ENCODE measurements around the gene CREB3L2. TPM values are rescaled to one million over a fixed set of nuclear protein-coding genes. Genes with fewer than 3 reads are reported as not detected.

Gene CREB3L2
- polyA plus RNA-seq, 1 of the 3 experiments (the other 2 are of a cell fraction) = 22.9 TPM

GRCh38 chr7:138008019-138008587 is 6.2 kb upstream of the CREB3L2 start:
- peak overlapping the region; percentile 78; the same call in 1 of the 2 replicates for H2AFZ ChIP-seq (ENCODE audit: low read depth)
- H4K20me1 ChIP-seq (ENCODE audit: insufficient read depth) = no peaks in the 10 kb centered on the region

GRCh38 chr7:138006106-138006505 is 4.2 kb upstream of the CREB3L2 start:
- DNase-seq = no peak
- no peak overlapping the region for H3K27ac ChIP-seq (ENCODE audit: low read depth in 2 of 2, low read length in 1 of 2)
- H3K4me3 ChIP-seq (ENCODE audit: low read depth in 2 of 2, low read length in 1 of 2) = no peak overlapping the region
- H3K9me2 ChIP-seq = no peaks in the 10 kb centered on the region
- no peak overlapping the region for H3K4me2 ChIP-seq
- H3K27me3 ChIP-seq (ENCODE audit: insufficient read depth) = no peaks in the 10 kb centered on the region
- ChIA-PET POLR2A (interaction anchor here (0.7 kb wide), 1 partner anchor 18 kb away, joined by 3 read pairs; no protein-coding TSS in a partner anchor), CTCF (interaction anchor here (1.2 to 22.5 kb wide), 5 partner anchors 10 to 732 kb away, joined by 3 to 642 read pairs (median 5); no protein-coding TSS in a partner anchor)
- peaks cover 8% of the 10 kb centered on the region for H3K79me2 ChIP-seq (ENCODE audit: insufficient read depth)
- H3K9me3 ChIP-seq = no peaks in the 10 kb centered on the region
- peaks cover 0 to 3% of the 10 kb centered on the region in 2 experiments; a peak in 2 of 4 replicates for H3K4me1 ChIP-seq (ENCODE audit: control insufficient read depth in 1 of 2, insufficient read depth in 2 of 2, low read depth in 1 of 2, low read length in 1 of 2)
- 94% methylated on average over 2 of the region's 2 CpGs for WGBS (ENCODE audit: low lambda C conversion rate)
- no peak overlapping the region for H3K9ac ChIP-seq
- no peak for TF ChIP-seq EP300 (IDR thresholded peaks at IDR 0.05; ENCODE audit: borderline replicate concordance in 1 of 2, low read depth in 1 of 2, low read length in 1 of 2)
- no peak for TF ChIP-seq NRF1 (IDR thresholded peaks at IDR 0.05; ENCODE audit: low read depth, low read length)
- no peak overlapping the region for H2AFZ ChIP-seq (ENCODE audit: low read depth)
- no peaks in the 10 kb centered on the region for H3K36me3 ChIP-seq (replicated peaks in 1 of 2; ENCODE audit: control insufficient read depth in 1 of 2, insufficient read depth in 2 of 2, low read length in 1 of 2)
- H4K20me1 ChIP-seq (ENCODE audit: insufficient read depth) = no peaks in the 10 kb centered on the region
- H3F3A ChIP-seq (replicated peaks; ENCODE audit: insufficient read depth) = no peaks in the 10 kb centered on the region

More at GRCh38 chr7:138008019-138008587, 6.2 kb upstream of the CREB3L2 start:
- 92% methylated on average over 7 of the region's 7 CpGs for WGBS (ENCODE audit: low lambda C conversion rate)
- no peaks in the 10 kb centered on the region; a peak in 1 of 4 replicates for H3K4me1 ChIP-seq (ENCODE audit: control insufficient read depth in 1 of 2, insufficient read depth in 2 of 2, low read depth in 1 of 2, low read length in 1 of 2)
- no peak for DNase-seq
- no peak overlapping the region for H3K4me3 ChIP-seq (ENCODE audit: low read depth in 2 of 2, low read length in 1 of 2)
- CTCF ChIA-PET = interaction anchor here (1.0 to 22.5 kb wide), 24 partner anchors 10 to 730 kb away, joined by 3 to 642 read pairs (median 6); no protein-coding TSS in a partner anchor
- no peaks in the 10 kb centered on the region for H3K9me2 ChIP-seq
- no peaks in the 10 kb centered on the region for H3K79me2 ChIP-seq (ENCODE audit: insufficient read depth)
- no peak overlapping the region for H3K9ac ChIP-seq
- H3K27me3 ChIP-seq (ENCODE audit: insufficient read depth) = no peaks in the 10 kb centered on the region
- POLR2A ChIA-PET = no interaction called here
- no peaks in the 10 kb centered on the region for H3K36me3 ChIP-seq (replicated peaks in 1 of 2; ENCODE audit: control insufficient read depth in 1 of 2, insufficient read depth in 2 of 2, low read length in 1 of 2)
- no peaks in the 10 kb centered on the region for H3F3A ChIP-seq (replicated peaks; ENCODE audit: insufficient read depth)
- H3K27ac ChIP-seq (ENCODE audit: low read depth in 2 of 2, low read length in 1 of 2) = no peak overlapping the region
- no peak for TF ChIP-seq TEAD4 (IDR thresholded peaks at IDR 0.05; ENCODE audit: borderline replicate concordance, insufficient read depth)
- H3K4me2 ChIP-seq = peak overlapping the region; percentile 16; the same call in 1 of the 2 replicates
- H3K9me3 ChIP-seq = no peaks in the 10 kb centered on the region

- no peaks in the 10 kb centered on the region for H3K27me3 ChIP-seq (ENCODE audit: insufficient read depth)
- CTCF ChIA-PET = interaction anchor here (3.5 to 22.5 kb wide), 3 partner anchors 11 to 399 kb away, joined by 18 to 642 read pairs (median 60); no protein-coding TSS in a partner anchor
Measured at GRCh38 chr7:138004936-138005335, 3.0 kb upstream of the CREB3L2 start.

More at GRCh38 chr7:138004936-138005335, 3.0 kb upstream of the CREB3L2 start:
- Histone ChIP-seq H3K4me2 (no peak overlapping the region), H3F3A (replicated peaks; ENCODE audit: insufficient read depth) (no peaks in the 10 kb centered on the region), H3K36me3 (replicated peaks in 1 of 2; ENCODE audit: control insufficient read depth in 1 of 2, insufficient read depth in 2 of 2, low read length in 1 of 2) (no peaks in the 10 kb centered on the region), H3K27ac (ENCODE audit: low read depth in 2 of 2, low read length in 1 of 2) (no peak overlapping the region), H4K20me1 (ENCODE audit: insufficient read depth) (no peaks in the 10 kb centered on the region), H3K4me1 (ENCODE audit: control insufficient read depth in 1 of 2, insufficient read depth in 2 of 2, low read depth in 1 of 2, low read length in 1 of 2) (peaks cover 0 to 8% of the 10 kb centered on the region in 2 experiments; a peak in 2 of 4 replicates), H2AFZ (ENCODE audit: low read depth) (no peak overlapping the region), H3K9me2 (no peaks in the 10 kb centered on the region), H3K9me3 (no peaks in the 10 kb centered on the region), H3K4me3 (ENCODE audit: low read depth in 2 of 2, low read length in 1 of 2) (no peak overlapping the region), H3K9ac (no peak overlapping the region), H3K79me2 (ENCODE audit: insufficient read depth) (peaks cover 20% of the 10 kb centered on the region)
- WGBS (ENCODE audit: low lambda C conversion rate) = 79% methylated on average over 4 of the region's 4 CpGs
- no peak for DNase-seq
- POLR2A ChIA-PET = no interaction called here
- TF ChIP-seq SMC3 (IDR thresholded peaks at IDR 0.05; ENCODE audit: low read depth, low read length) (no peak), EP300 (IDR thresholded peaks at IDR 0.05; ENCODE audit: borderline replicate concordance in 1 of 2, low read depth in 1 of 2, low read length in 1 of 2) (no peak), USF2 (IDR thresholded peaks at IDR 0.05; ENCODE audit: borderline replicate concordance, low read depth, low read length) (no peak), MEF2A (IDR thresholded peaks at IDR 0.05; ENCODE audit: borderline replicate concordance, low read depth) (no peak), MXI1 (IDR thresholded peaks at IDR 0.05; ENCODE audit: low read depth, low read length) (no peak), ELF1 (IDR thresholded peaks at IDR 0.05) (no peak)
- TF ChIP-seq, protein P1, sequence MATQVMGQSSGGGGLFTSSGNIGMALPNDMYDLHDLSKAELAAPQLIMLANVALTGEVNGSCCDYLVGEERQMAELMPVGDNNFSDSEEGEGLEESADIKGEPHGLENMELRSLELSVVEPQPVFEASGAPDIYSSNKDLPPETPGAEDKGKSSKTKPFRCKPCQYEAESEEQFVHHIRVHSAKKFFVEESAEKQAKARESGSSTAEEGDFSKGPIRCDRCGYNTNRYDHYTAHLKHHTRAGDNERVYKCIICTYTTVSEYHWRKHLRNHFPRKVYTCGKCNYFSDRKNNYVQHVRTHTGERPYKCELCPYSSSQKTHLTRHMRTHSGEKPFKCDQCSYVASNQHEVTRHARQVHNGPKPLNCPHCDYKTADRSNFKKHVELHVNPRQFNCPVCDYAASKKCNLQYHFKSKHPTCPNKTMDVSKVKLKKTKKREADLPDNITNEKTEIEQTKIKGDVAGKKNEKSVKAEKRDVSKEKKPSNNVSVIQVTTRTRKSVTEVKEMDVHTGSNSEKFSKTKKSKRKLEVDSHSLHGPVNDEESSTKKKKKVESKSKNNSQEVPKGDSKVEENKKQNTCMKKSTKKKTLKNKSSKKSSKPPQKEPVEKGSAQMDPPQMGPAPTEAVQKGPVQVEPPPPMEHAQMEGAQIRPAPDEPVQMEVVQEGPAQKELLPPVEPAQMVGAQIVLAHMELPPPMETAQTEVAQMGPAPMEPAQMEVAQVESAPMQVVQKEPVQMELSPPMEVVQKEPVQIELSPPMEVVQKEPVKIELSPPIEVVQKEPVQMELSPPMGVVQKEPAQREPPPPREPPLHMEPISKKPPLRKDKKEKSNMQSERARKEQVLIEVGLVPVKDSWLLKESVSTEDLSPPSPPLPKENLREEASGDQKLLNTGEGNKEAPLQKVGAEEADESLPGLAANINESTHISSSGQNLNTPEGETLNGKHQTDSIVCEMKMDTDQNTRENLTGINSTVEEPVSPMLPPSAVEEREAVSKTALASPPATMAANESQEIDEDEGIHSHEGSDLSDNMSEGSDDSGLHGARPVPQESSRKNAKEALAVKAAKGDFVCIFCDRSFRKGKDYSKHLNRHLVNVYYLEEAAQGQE (IDR thresholded peaks at IDR 0.05; ENCODE audit: low read depth, low read length) = no peak
- TF ChIP-seq, protein P2, sequence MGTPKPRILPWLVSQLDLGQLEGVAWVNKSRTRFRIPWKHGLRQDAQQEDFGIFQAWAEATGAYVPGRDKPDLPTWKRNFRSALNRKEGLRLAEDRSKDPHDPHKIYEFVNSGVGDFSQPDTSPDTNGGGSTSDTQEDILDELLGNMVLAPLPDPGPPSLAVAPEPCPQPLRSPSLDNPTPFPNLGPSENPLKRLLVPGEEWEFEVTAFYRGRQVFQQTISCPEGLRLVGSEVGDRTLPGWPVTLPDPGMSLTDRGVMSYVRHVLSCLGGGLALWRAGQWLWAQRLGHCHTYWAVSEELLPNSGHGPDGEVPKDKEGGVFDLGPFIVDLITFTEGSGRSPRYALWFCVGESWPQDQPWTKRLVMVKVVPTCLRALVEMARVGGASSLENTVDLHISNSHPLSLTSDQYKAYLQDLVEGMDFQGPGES (IDR thresholded peaks at IDR 0.05; ENCODE audit: low read depth, low read length) = no peak

Data from SK-N-SH (cell line).